Keratinocyte (primary cell): ENCODE data around the gene KCNMA1.

Source experiments
- CTCF ChIP-seq, 3 experiments: IDR thresholded peaks in 1 of 3; conservative IDR thresholded peaks in 1 of 3; optimal IDR thresholded peaks in 1 of 3; 2 replicates in 2 of 3; 3 replicates in 1 of 3; pipeline versions ENCODE3 to v1.5.1; 2011; ENCODE audit warnings: low read length in 3 of 3, mild to moderate bottlenecking in 3 of 3, moderate library complexity in 2 of 3, control low read depth in 1 of 3, inconsistent platforms in 1 of 3; ENCODE audit not compliant: insufficient read depth in 2 of 3; ENCODE audit errors: extremely low read depth in 1 of 3
- EZH2 ChIP-seq: IDR thresholded peaks from one replicate; pipeline ENCODE4 v1.6.1; 2012; ENCODE audit warnings: inconsistent platforms, mild to moderate bottlenecking, low read length, moderate library complexity

GRCh38 chr10:76972541-76972940 is 665.1 kb downstream of the KCNMA1 start:
- no peak for TF ChIP-seq CTCF (optimal IDR thresholded peaks at IDR 0.05 in 1 of 3, IDR thresholded peaks at IDR 0.05 in 1 of 3, conservative IDR thresholded peaks at IDR 0.05 in 1 of 3; ENCODE audit: extremely low read depth in 1 of 3, insufficient read depth in 2 of 3, low read length in 3 of 3)
- TF ChIP-seq EZH2 = no peak
